Stimulated activated CD4-positive, alpha-beta T cell treated with anti-CD3 and anti-CD28 coated beads, TNF-alpha, amount 100 ng/mL, for 4 hours (primary cell): ENCODE measurements around the gene ZNF639.
A peak's percentile ranks its signal among the peaks of the same experiment; 100 is the strongest.
"Not testable (repeated sequence)": the region's sequence is repeated elsewhere in the genome, so short reads cannot be mapped to it uniquely, and the experiment has no call there.

ENCODE experiments used
- DNase-seq, 3 experiments: peaks; one replicate each; pipeline ENCODE4 v3.0.0-alpha.2; 2020; ENCODE audit warnings: low read depth in 3 of 3

Gene ZNF639

GRCh38 chr3:179322286-179323196 lies at the start of gene ZNF639:
Gene ZNF639, plus strand, starts transcription at chr3:179323031. Its CDS starts 5,263 bp downstream, at chr3:179328294.
- DNase-seq = peak; percentile 70 to 74 (median 72)

- not testable (repeated sequence) for DNase-seq
Observed at GRCh38 chr3:179274434-179274833, 48.4 kb upstream of the ZNF639 start.

- no peak for DNase-seq
Observed at GRCh38 chr3:179276001-179276400, 46.8 kb upstream of the ZNF639 start.

GRCh38 chr3:179276743-179277142 lies 46.1 kb upstream of the ZNF639 start:
- no peak for DNase-seq

GRCh38 chr3:179278151-179278550 lies 44.7 kb upstream of the ZNF639 start:
- DNase-seq = no peak

- DNase-seq = no peak
Observed at GRCh38 chr3:179278932-179279693, 43.7 kb upstream of the ZNF639 start.

GRCh38 chr3:179279837-179280236 lies 43.0 kb upstream of the ZNF639 start:
- DNase-seq = no peak

- no peak for DNase-seq
Observed at GRCh38 chr3:179281825-179282224, 41.0 kb upstream of the ZNF639 start.

GRCh38 chr3:179286331-179286730 lies 36.5 kb upstream of the ZNF639 start:
- no peak for DNase-seq

- DNase-seq = no peak
Observed at GRCh38 chr3:179288845-179289244, 34.0 kb upstream of the ZNF639 start.

GRCh38 chr3:179289295-179289694 lies 33.5 kb upstream of the ZNF639 start:
- DNase-seq = no peak

- DNase-seq = no peak
Observed at GRCh38 chr3:179292450-179292849, 30.4 kb upstream of the ZNF639 start.

- no peak for DNase-seq
Observed at GRCh38 chr3:179297971-179298725, 24.7 kb upstream of the ZNF639 start.

- DNase-seq = no peak
Observed at GRCh38 chr3:179299316-179299715, 23.5 kb upstream of the ZNF639 start.

- DNase-seq = no peak
Observed at GRCh38 chr3:179299999-179300613, 22.7 kb upstream of the ZNF639 start.

- no peak for DNase-seq
Observed at GRCh38 chr3:179301645-179302044, 21.2 kb upstream of the ZNF639 start.

- DNase-seq = no peak
Observed at GRCh38 chr3:179302111-179302510, 20.7 kb upstream of the ZNF639 start.

- no peak for DNase-seq
Observed at GRCh38 chr3:179304605-179305004, 18.2 kb upstream of the ZNF639 start.

- DNase-seq = not testable (repeated sequence)
Observed at GRCh38 chr3:179307362-179307761, 15.5 kb upstream of the ZNF639 start.

- DNase-seq = no peak
Observed at GRCh38 chr3:179308001-179308400, 14.8 kb upstream of the ZNF639 start.

- DNase-seq = no peak
Observed at GRCh38 chr3:179309225-179310078, 13.4 kb upstream of the ZNF639 start.
